ENCODE data around the gene PCSK9. TPM values are rescaled to one million over a fixed set of nuclear protein-coding genes. Genes with fewer than 3 reads are reported as not detected.
A peak's percentile ranks its signal among the peaks of the same experiment; 100 is the strongest.

Gene PCSK9
- total RNA-seq, 3 donors from 2014 or later: 0.15 to 0.16 TPM; not detected in 1

DNA sequence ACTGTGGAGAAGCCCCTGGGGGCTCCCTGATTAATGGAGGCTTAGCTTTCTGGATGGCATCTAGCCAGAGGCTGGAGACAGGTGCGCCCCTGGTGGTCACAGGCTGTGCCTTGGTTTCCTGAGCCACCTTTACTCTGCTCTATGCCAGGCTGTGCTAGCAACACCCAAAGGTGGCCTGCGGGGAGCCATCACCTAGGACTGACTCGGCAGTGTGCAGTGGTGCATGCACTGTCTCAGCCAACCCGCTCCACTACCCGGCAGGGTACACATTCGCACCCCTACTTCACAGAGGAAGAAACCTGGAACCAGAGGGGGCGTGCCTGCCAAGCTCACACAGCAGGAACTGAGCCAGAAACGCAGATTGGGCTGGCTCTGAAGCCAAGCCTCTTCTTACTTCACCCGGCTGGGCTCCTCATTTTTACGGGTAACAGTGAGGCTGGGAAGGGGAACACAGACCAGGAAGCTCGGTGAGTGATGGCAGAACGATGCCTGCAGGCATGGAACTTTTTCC is 24.8 kb downstream of the PCSK9 start:
- Histone ChIP-seq H3K36me3 (no peaks in the 10 kb centered on the region), H3K27me3 (no peaks in the 10 kb centered on the region), H3K4me1 (peaks cover 0 to 17% of the 10 kb centered on the region in 2 donors), H3K27ac (peak overlapping the region in 1 of 2 donors; percentile 58), H3K4me3 (no peak overlapping the region), H3K9me3 (no peaks in the 10 kb centered on the region)
- intact Hi-C loops (cut with DNase I; ENCODE audit: low total_unique reads): loop anchor here (5.0 kb wide), 1 partner anchor 1648 kb away; no protein-coding TSS in a partner anchor
- no peak for TF ChIP-seq POLR2AphosphoS5 (IDR thresholded peaks at IDR 0.05)
- no peak for TF ChIP-seq POLR2A (IDR thresholded peaks at IDR 0.05)
- no peak for TF ChIP-seq CTCF (IDR thresholded peaks at IDR 0.05)
- DNase-seq (ENCODE audit: low spot score in 2 of 2): no peak

- H3K4me3 ChIP-seq: no peak overlapping the region
- H3K4me1 ChIP-seq: peaks cover 0 to 17% of the 10 kb centered on the region in 2 donors
- TF ChIP-seq POLR2A (IDR thresholded peaks at IDR 0.05) (no peak), CTCF (IDR thresholded peaks at IDR 0.05) (no peak), POLR2AphosphoS5 (IDR thresholded peaks at IDR 0.05) (no peak)
- no peaks in the 10 kb centered on the region for H3K9me3 ChIP-seq
- no peaks in the 10 kb centered on the region for H3K36me3 ChIP-seq
- peak in 1 of 2 donors; percentile 58 for DNase-seq (ENCODE audit: low spot score in 2 of 2)
- H3K27ac ChIP-seq: peak overlapping the region in 1 of 2 donors; percentile 5
- no peaks in the 10 kb centered on the region for H3K27me3 ChIP-seq
- intact Hi-C loops (cut with DNase I; ENCODE audit: low total_unique reads): loop anchor here (5.0 kb wide), 1 partner anchor 1647 kb away; no protein-coding TSS in a partner anchor
Measured at GRCh38 chr1:55064861-55065263, 25.5 kb downstream of the PCSK9 start.

DNA sequence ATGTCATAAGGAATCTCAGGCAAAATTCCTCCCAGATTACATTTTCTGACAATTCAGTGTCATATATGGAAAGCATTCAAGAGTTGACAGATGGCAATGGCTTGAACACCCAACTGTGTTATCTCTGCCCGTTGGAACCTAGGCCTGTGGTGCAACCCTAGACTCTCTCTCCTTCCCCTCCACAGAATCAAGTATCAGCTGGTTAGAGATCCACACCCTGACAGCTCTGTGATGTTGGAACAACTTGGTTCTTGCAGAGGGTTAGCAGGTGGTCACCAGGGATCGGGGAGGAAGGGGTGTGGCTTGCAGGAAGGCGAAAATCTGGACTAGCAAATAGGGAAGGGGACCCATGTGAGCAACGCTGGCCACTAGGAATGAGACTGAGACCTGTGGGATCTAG is 26.3 kb downstream of the PCSK9 start:
- intact Hi-C loops (cut with DNase I; ENCODE audit: low total_unique reads): no loop called here
- no peaks in the 10 kb centered on the region for H3K27me3 ChIP-seq
- no peaks in the 10 kb centered on the region for H3K9me3 ChIP-seq
- no peaks in the 10 kb centered on the region for H3K36me3 ChIP-seq
- TF ChIP-seq POLR2A (IDR thresholded peaks at IDR 0.05) (no peak), POLR2AphosphoS5 (IDR thresholded peaks at IDR 0.05) (no peak), CTCF (IDR thresholded peaks at IDR 0.05) (no peak)
- H3K4me3 ChIP-seq: no peak overlapping the region
- no peak overlapping the region for H3K27ac ChIP-seq
- DNase-seq (ENCODE audit: low spot score in 2 of 2): no peak
- peaks cover 0 to 17% of the 10 kb centered on the region in 2 donors for H3K4me1 ChIP-seq

DNA sequence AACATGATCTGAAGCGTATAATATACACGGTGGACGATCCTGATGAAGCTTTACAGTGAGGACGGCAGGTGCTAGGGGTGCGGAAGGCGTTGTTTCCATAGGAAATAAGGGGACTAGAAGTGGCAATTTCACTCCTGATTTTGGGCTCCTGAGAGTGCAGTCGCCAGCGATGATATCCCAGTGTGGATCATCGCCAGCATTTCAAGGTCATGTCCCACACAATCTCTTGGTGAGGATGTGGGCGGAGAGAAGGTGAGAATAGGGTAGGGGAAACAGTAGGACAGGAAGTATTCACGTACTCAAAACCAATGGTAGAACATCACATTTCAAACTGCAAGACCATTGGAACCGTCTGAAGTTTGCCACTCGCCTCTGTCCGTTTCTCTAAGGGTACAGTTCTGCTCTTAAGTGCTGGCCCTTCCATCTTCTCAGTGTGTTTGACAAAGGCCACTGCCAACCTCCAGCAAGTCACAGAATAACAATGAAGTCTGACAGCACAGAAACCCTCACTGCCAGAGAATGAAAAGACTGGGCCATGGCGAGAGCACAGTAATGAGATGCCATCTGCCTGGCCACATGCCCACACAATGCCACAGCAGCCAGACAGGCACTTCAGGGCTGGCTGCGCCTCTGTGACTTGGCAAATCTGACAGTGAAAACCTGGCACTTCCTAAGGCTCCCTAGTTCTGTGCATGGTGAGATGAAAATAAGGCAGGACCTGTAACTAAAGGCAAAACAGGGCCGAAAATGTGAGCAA is 27.9 kb downstream of the PCSK9 start:
- peak overlapping the region in 1 of 2 donors; percentile 28 for H3K27ac ChIP-seq
- peaks cover 0 to 17% of the 10 kb centered on the region in 2 donors for H3K4me1 ChIP-seq

More for the DNA sequence above, 27.9 kb downstream of the PCSK9 start:
- intact Hi-C loops (cut with DNase I; ENCODE audit: low total_unique reads): no loop called here
- Histone ChIP-seq H3K36me3 (no peaks in the 10 kb centered on the region), H3K4me3 (no peak overlapping the region), H3K9me3 (no peaks in the 10 kb centered on the region), H3K27me3 (no peaks in the 10 kb centered on the region)
- peak in 1 of 2 donors; percentile 48 for DNase-seq (ENCODE audit: low spot score in 2 of 2)
- TF ChIP-seq POLR2A (IDR thresholded peaks at IDR 0.05) (no peak), CTCF (IDR thresholded peaks at IDR 0.05) (no peak), POLR2AphosphoS5 (IDR thresholded peaks at IDR 0.05) (no peak)
